MCF 10A (cell line): ENCODE results near the gene OSM. TPM values are rescaled to one million over a fixed set of nuclear protein-coding genes. Genes with fewer than 3 reads are reported as not detected.

Source experiments
- BruUV-seq: library from RNA; stranded (reverse); fragments of 400-500 nt; replicated peaks from 2 replicates; lab custom pipeline; 2021; lab: Mats Ljungman, UMichigan
- CTCF ChIA-PET: fragments of 300-600 bp; sonication (Branson Sonifier 250); formaldehyde crosslinking; extraction: SDS; loops from one replicate; lab custom pipeline; 2021; ENCODE audit warnings: antibody characterized with exemption, inconsistent platforms; lab: Yijun Ruan, JAX
- POLR2A ChIA-PET: fragments of 300-600, 350-650 bp; sonication (Branson Sonifier 250); formaldehyde crosslinking; extraction: SDS; loops from one replicate; lab custom pipeline; 2020; ENCODE audit warnings: antibody characterized with exemption, inconsistent platforms; lab: Yijun Ruan, JAX
- DNase-seq: peaks from one replicate; pipeline ENCODE4 v3.0.0-alpha.2; 2018; ENCODE audit not compliant: unreplicated experiment
- H3K27ac Mint-ChIP-seq: one replicate; pipeline ENCODE4 v1.8.0; 2022; ENCODE audit warnings: mild to moderate bottlenecking, low read depth, mixed read lengths; ENCODE audit not compliant: unreplicated experiment
- H3K27me3 Mint-ChIP-seq: one replicate; pipeline ENCODE4 v1.8.0; 2022; ENCODE audit warnings: mixed read lengths; ENCODE audit not compliant: insufficient read depth, unreplicated experiment
- H3K36me3 Mint-ChIP-seq: one replicate; pipeline ENCODE4 v1.8.0; 2022; ENCODE audit warnings: mild to moderate bottlenecking, moderate library complexity, mixed read lengths; ENCODE audit not compliant: insufficient read depth, unreplicated experiment
- H3K4me1 Mint-ChIP-seq: one replicate; pipeline ENCODE4 v1.8.0; 2022; ENCODE audit warnings: mixed read lengths; ENCODE audit not compliant: insufficient read depth, unreplicated experiment
- H3K4me3 Mint-ChIP-seq: one replicate; pipeline ENCODE4 v1.8.0; 2022; ENCODE audit warnings: mild to moderate bottlenecking, moderate library complexity, mixed read lengths; ENCODE audit not compliant: unreplicated experiment
- H3K9me3 Mint-ChIP-seq: one replicate; pipeline ENCODE4 v1.8.0; 2022; ENCODE audit warnings: mixed read lengths; ENCODE audit not compliant: unreplicated experiment
- CTCF ChIP-seq: fragments of 200-600 bp; IDR thresholded peaks from one replicate; pipeline ENCODE4 v1.8.0; 2022; ENCODE audit warnings: antibody characterized with exemption, mild to moderate bottlenecking; ENCODE audit not compliant: unreplicated experiment
- intact Hi-C: fragments of 100-400 bp; cut with micrococcal nuclease; formaldehyde crosslinking; loops from 2 replicates; pipeline ENCODE4 v1.14.1; 2022
- total RNA-seq: library from RNA; stranded (reverse); gene quantifications from 2 replicates; pipeline ENCODE4 v1.2.3, GENCODE V29; 2022

OSM gene
- total RNA-seq, 1 experiment from 2014 or later, result not detected

- Mint-ChIP-seq H3K4me3 (no peak overlapping the region), H3K27ac (no peak overlapping the region), H3K36me3 (peaks cover 6% of the 10 kb centered on the region), H3K4me1 (peaks cover 7% of the 10 kb centered on the region), H3K9me3 (peaks cover 6% of the 10 kb centered on the region), H3K27me3 (no peaks in the 10 kb centered on the region)
- BruUV-seq, result no TSS peak
- ChIA-PET CTCF (no interaction called here), POLR2A (no interaction called here)
- intact Hi-C loops, result no loop called here
- TF ChIP-seq CTCF, result no peak
- no peak for DNase-seq
Measured at GRCh38 chr22:30221121-30221992, 45.3 kb downstream of the OSM start.

- Mint-ChIP-seq H3K4me1 (peaks cover 5% of the 10 kb centered on the region), H3K9me3 (peaks cover 6% of the 10 kb centered on the region), H3K27ac (no peak overlapping the region), H3K27me3 (no peaks in the 10 kb centered on the region), H3K36me3 (peaks cover 6% of the 10 kb centered on the region), H3K4me3 (no peak overlapping the region)
- ChIA-PET POLR2A (no interaction called here), CTCF (no interaction called here)
- TF ChIP-seq CTCF, result no peak
- intact Hi-C loops, result no loop called here
- no TSS peak for BruUV-seq
- DNase-seq, result no peak
Measured at GRCh38 chr22:30220338-30221012, 46.2 kb downstream of the OSM start.

- POLR2A ChIA-PET, result no interaction called here
- no peaks in the 10 kb centered on the region for H3K27me3 Mint-ChIP-seq
- peaks cover 6% of the 10 kb centered on the region for H3K36me3 Mint-ChIP-seq
- peaks cover 5% of the 10 kb centered on the region for H3K4me1 Mint-ChIP-seq
- intact Hi-C loops, result no loop called here
- DNase-seq, result no peak
- CTCF ChIA-PET, result no interaction called here
- no TSS peak for BruUV-seq
- H3K4me3 Mint-ChIP-seq, result no peak overlapping the region
- no peak for TF ChIP-seq CTCF
- no peak overlapping the region for H3K27ac Mint-ChIP-seq
- H3K9me3 Mint-ChIP-seq, result no peaks in the 10 kb centered on the region
Measured at GRCh38 chr22:30219668-30220278, 46.9 kb downstream of the OSM start.

GRCh38 chr22:30219049-30219654 is 47.5 kb downstream of the OSM start:
- ChIA-PET POLR2A (no interaction called here), CTCF (interaction anchor here (0.6 kb wide), 1 partner anchor 110 kb away, joined by 3 read pairs; no protein-coding TSS in a partner anchor)
- intact Hi-C loops, result no loop called here
- no peak for DNase-seq
- no TSS peak for BruUV-seq
- Mint-ChIP-seq H3K36me3 (peaks cover 6% of the 10 kb centered on the region), H3K4me3 (no peak overlapping the region), H3K27me3 (no peaks in the 10 kb centered on the region), H3K9me3 (no peaks in the 10 kb centered on the region), H3K27ac (no peak overlapping the region), H3K4me1 (peaks cover 5% of the 10 kb centered on the region)
- no peak for TF ChIP-seq CTCF
